Endothelial cell of umbilical vein (primary cell): ENCODE results near the gene PHKA2. TPM values are rescaled to one million over a fixed set of nuclear protein-coding genes. Genes with fewer than 3 reads are reported as not detected.
A peak's percentile ranks its signal among the peaks of the same experiment; 100 is the strongest.

Experiments used
- BruUV-seq: library from RNA; stranded (reverse); fragments of 400-500 nt; replicated peaks from 2 replicates; lab custom pipeline; 2021; lab: Mats Ljungman, UMichigan
- CTCF ChIA-PET: fragments of 300-600, 350-600 bp; sonication (Branson Sonifier 250); formaldehyde crosslinking; loops from one replicate; lab custom pipeline; 2021; ENCODE audit warnings: antibody characterized with exemption, inconsistent platforms; lab: Charles Lee
- POLR2A ChIA-PET: fragments of 300-600, 350-600 bp; sonication (Branson Sonifier 250); formaldehyde crosslinking; loops from one replicate; lab custom pipeline; 2021; ENCODE audit warnings: antibody characterized with exemption, inconsistent platforms; lab: Charles Lee
- DNase-seq: peaks from one replicate; pipeline ENCODE4 v3.0.0-alpha.2; 2011; ENCODE audit warnings: low read depth, low spot score
- FAIRE-seq: peaks from 2 replicates; lab custom pipeline; 2011; peaks lifted over from hg19 to GRCh38; lab: Jason Lieb, UNC
- H2AFZ ChIP-seq: 2 replicates; pipeline ENCODE4 v1.6.0; 2012; ENCODE audit warnings: low read depth, low read length, control low read depth, inconsistent platforms
- H3K27ac ChIP-seq: 2 replicates; pipeline ENCODE4 v1.5.1; 2011; ENCODE audit warnings: low read depth, mild to moderate bottlenecking, control low read depth, low read length, moderate library complexity; ENCODE audit not compliant: insufficient read depth
- H3K27me3 ChIP-seq, 2 experiments: 2 replicates each; pipeline versions ENCODE4 v1.6.0 to v1.6.1; 2011; ENCODE audit warnings: low read length in 2 of 2, mixed read lengths in 1 of 2; ENCODE audit not compliant: control insufficient read depth in 2 of 2, insufficient read depth in 2 of 2
- H3K36me3 ChIP-seq, 2 experiments: 2 replicates in 1 of 2; 3 replicates in 1 of 2; pipeline ENCODE4 v1.5.1; 2011; ENCODE audit warnings: low read length in 2 of 2, mild to moderate bottlenecking in 1 of 2, moderate library complexity in 1 of 2; ENCODE audit not compliant: control insufficient read depth in 2 of 2, insufficient read depth in 2 of 2; ENCODE audit errors: extremely low read depth in 1 of 2
- H3K4me1 ChIP-seq: 3 replicates; pipeline ENCODE4 v1.5.1; 2011; ENCODE audit warnings: mild to moderate bottlenecking, low read length; ENCODE audit not compliant: control insufficient read depth, insufficient read depth; ENCODE audit errors: extremely low read depth
- H3K4me2 ChIP-seq: 2 replicates; pipeline ENCODE4 v1.6.1; 2011; ENCODE audit warnings: low read length, control low read depth, mixed read lengths; ENCODE audit not compliant: insufficient read depth
- H3K4me3 ChIP-seq, 3 experiments: fragments of 200-600 bp in 1 of 3; sonication (generic), shearing (Covaris generic) in 1 of 3; replicated peaks in 1 of 3; 2 replicates each; pipeline ENCODE4 v1.5.1; 2011 to 2016; ENCODE audit warnings: control low read depth in 3 of 3, low read length in 3 of 3, mild to moderate bottlenecking in 2 of 3, inconsistent platforms in 1 of 3, low read depth in 1 of 3, moderate library complexity in 1 of 3; ENCODE audit not compliant: insufficient read depth in 1 of 3
- H3K79me2 ChIP-seq: 2 replicates; pipeline ENCODE4 v1.6.0; 2012; ENCODE audit warnings: low read length, inconsistent platforms; ENCODE audit not compliant: control insufficient read depth, insufficient read depth
- H3K9ac ChIP-seq: replicated peaks from 2 replicates; pipeline ENCODE3; 2011; ENCODE audit warnings: low read length, control low read depth; ENCODE audit not compliant: insufficient read depth; ENCODE audit errors: extremely low read depth
- H3K9me1 ChIP-seq: replicated peaks from 3 replicates; pipeline ENCODE4 v1.6.0; 2011; ENCODE audit warnings: mild to moderate bottlenecking, low read length; ENCODE audit not compliant: control insufficient read depth, insufficient read depth; ENCODE audit errors: extremely low read depth
- H3K9me3 ChIP-seq: replicated peaks from 2 replicates; pipeline ENCODE4 v1.5.1; 2012; ENCODE audit warnings: low read length, inconsistent platforms; ENCODE audit not compliant: control insufficient read depth, insufficient read depth
- H4K20me1 ChIP-seq: replicated peaks from 2 replicates; pipeline ENCODE3; 2011; ENCODE audit warnings: mild to moderate bottlenecking, low read length; ENCODE audit not compliant: control insufficient read depth, insufficient read depth; ENCODE audit errors: extremely low read depth
- CTCF ChIP-seq, 2 donors: IDR thresholded peaks; 1 replicate in 1 of 2; 2 replicates in 1 of 2; pipeline ENCODE4 v1.5.1; 2011; ENCODE audit warnings: low read length in 2 of 2, mild to moderate bottlenecking in 2 of 2, moderate library complexity in 2 of 2, control low read depth in 1 of 2, inconsistent platforms in 1 of 2, low read depth in 1 of 2; ENCODE audit not compliant: insufficient read depth in 1 of 2; ENCODE audit errors: extremely low read depth in 1 of 2
- EZH2 ChIP-seq: IDR thresholded peaks from 2 replicates; pipeline ENCODE4 v1.6.1; 2012; ENCODE audit warnings: borderline replicate concordance, low read depth, mild to moderate bottlenecking, moderate library complexity, low read length, inconsistent platforms; ENCODE audit not compliant: severe bottlenecking
- FOS ChIP-seq: IDR thresholded peaks from 2 replicates; pipeline ENCODE4 v1.6.1; 2011; ENCODE audit warnings: mild to moderate bottlenecking, low read length, moderate library complexity, borderline replicate concordance; ENCODE audit not compliant: insufficient read depth
- GATA2 ChIP-seq: IDR thresholded peaks from 2 replicates; pipeline ENCODE4 v1.7.0; 2011; ENCODE audit warnings: low read depth, mild to moderate bottlenecking, moderate library complexity, mixed read lengths, low read length; ENCODE audit not compliant: insufficient read length, insufficient read depth
- MYC ChIP-seq: IDR thresholded peaks from one replicate; pipeline ENCODE4 v1.6.1; 2011; ENCODE audit warnings: mild to moderate bottlenecking, low read depth, low read length
- POLR2A ChIP-seq: IDR thresholded peaks from 2 replicates; pipeline ENCODE4 v1.6.1; 2012; ENCODE audit warnings: low read depth, mild to moderate bottlenecking, control low read depth, low read length
- dilution Hi-C: fragments of 300-500 bp; cut with MboI; formaldehyde crosslinking; loops from one replicate; pipeline ENCODE4 v1.15.0; 2019; ENCODE audit warnings: low sequenced_read_pairs; ENCODE audit not compliant: extremely low pct_ligation_motif_present
- intact Hi-C: fragments of 100-400 bp; cut with micrococcal nuclease; formaldehyde crosslinking; loops from one replicate; pipeline ENCODE4 v1.10.0; 2022
- polyA plus RNA-seq, 4 experiments: library from polyadenylated mRNA; depleted of rRNA in 3 of 4; stranded (reverse) in 3 of 4; unstranded in 1 of 4; fragments of >200 nt; gene quantifications; 2 replicates each; pipeline versions ENCODE4 v1.2.1 to v1.2.3, GENCODE V29; 2011 to 2012; ENCODE audit warnings: missing spikeins in 1 of 4
- total RNA-seq: library from RNA; stranded (reverse); gene quantifications from 2 replicates; pipeline ENCODE4 v1.2.3, GENCODE V29; 2021

Gene PHKA2
- total and polyA plus RNA-seq, 2 donors (not counting 3 experiments of a cell fraction or from before 2014, with no cell fraction given): 16.7 to 17.1 TPM

- FAIRE-seq (no peak), DNase-seq (no peak)
- Histone ChIP-seq H3K9me1 (no peaks in the 10 kb centered on the region), H4K20me1 (no peaks in the 10 kb centered on the region), H3K79me2 (no peaks in the 10 kb centered on the region), H3K9me3 (no peaks in the 10 kb centered on the region), H3K27ac (no peak overlapping the region), H3K27me3 (no peaks in the 10 kb centered on the region), H3K4me2 (no peak overlapping the region), H3K9ac (no peak overlapping the region), H3K36me3 (no peaks in the 10 kb centered on the region), H3K4me1 (peaks cover 12% of the 10 kb centered on the region), H2AFZ (peak overlapping the region; percentile 88), H3K4me3 (no peak overlapping the region)
- ChIA-PET CTCF (interaction anchor here (0.9 to 1.6 kb wide), 3 partner anchors 12 to 447 kb away, joined by 3 to 4 read pairs (median 3); no protein-coding TSS in a partner anchor), POLR2A (no interaction called here)
- intact Hi-C loops: loop anchor here (2.0 to 5.0 kb wide), 4 partner anchors 95 to 475 kb away; partner anchors contain the start of gene PHKA2
- TF ChIP-seq MYC (no peak), FOS (no peak), EZH2 (no peak), GATA2 (no peak)
- dilution Hi-C loops: no loop called here
- BruUV-seq: no TSS peak
These were observed 96.6 kb downstream of the PHKA2 start for GRCh38 chrX:18887177-18887824.

- H3K27ac ChIP-seq: no peak overlapping the region
- H3K4me3 ChIP-seq: peak overlapping the region in 1 of 3 experiments; percentile 21
- no peaks in the 10 kb centered on the region for H3K9me3 ChIP-seq
- FAIRE-seq: peak; percentile 94
- dilution Hi-C loops (no loop called here), intact Hi-C loops (loop anchor here (1.0 to 5.0 kb wide), 5 partner anchors 96 to 495 kb away; partner anchors contain the start of gene PHKA2)
- no peaks in the 10 kb centered on the region for H3K36me3 ChIP-seq
- peaks cover 12% of the 10 kb centered on the region for H3K4me1 ChIP-seq
- POLR2A ChIA-PET: no interaction called here
- peak; percentile 43 to 66 for TF ChIP-seq CTCF (IDR thresholded peaks at IDR 0.05; ENCODE audit: extremely low read depth in 1 of 2, insufficient read depth in 1 of 2, low read depth in 1 of 2, low read length in 2 of 2)
- TF ChIP-seq POLR2A: no peak
- no peaks in the 10 kb centered on the region for H3K9me1 ChIP-seq
- H4K20me1 ChIP-seq: no peaks in the 10 kb centered on the region
- peak overlapping the region; percentile 65 for H3K4me2 ChIP-seq
- no peaks in the 10 kb centered on the region for H3K27me3 ChIP-seq
- H3K79me2 ChIP-seq: no peaks in the 10 kb centered on the region
- CTCF ChIA-PET: interaction anchor here (0.8 to 1.6 kb wide), 5 partner anchors 12 to 476 kb away, joined by 3 to 5 read pairs (median 3); no protein-coding TSS in a partner anchor
- DNase-seq: peak; percentile 59
- no peak overlapping the region for H3K9ac ChIP-seq
- BruUV-seq: no TSS peak
- H2AFZ ChIP-seq: peak overlapping the region; percentile 88
These were observed 97.4 kb downstream of the PHKA2 start for GRCh38 chrX:18886344-18887161.
